RWPE2 (cell line): ENCODE results near the gene FTCDNL1.

ENCODE experiments used
- ATAC-seq: fragments of 200-7000 bp; cut with Tn5 transposase; 3 replicates; pipeline ENCODE4 v1.9.1; 2021; ENCODE audit warnings: low read depth
- DNase-seq: peaks from one replicate; pipeline ENCODE4 v3.0.0-alpha.2; 2020; ENCODE audit warnings: low spot score
- H3K27ac ChIP-seq: fragments of 450-650 bp; 2 replicates; pipeline ENCODE4 v1.5.1; 2017; ENCODE audit warnings: mild to moderate bottlenecking; ENCODE audit not compliant: poor library complexity, severe bottlenecking
- H3K27me3 ChIP-seq: fragments of 250-450 bp; sonication (Bioruptor Pico); 2 replicates; pipeline ENCODE4 v1.5.1; 2021; ENCODE audit warnings: mild to moderate bottlenecking, moderate library complexity; ENCODE audit not compliant: insufficient read depth, poor library complexity, severe bottlenecking
- H3K36me3 ChIP-seq: fragments of 250-450 bp; sonication (Bioruptor Pico); 2 replicates; pipeline ENCODE4 v1.5.1; 2020; ENCODE audit warnings: low read depth, mild to moderate bottlenecking, moderate library complexity
- H3K4me1 ChIP-seq: fragments of 250-450 bp; sonication (Bioruptor Pico); 2 replicates; pipeline ENCODE4 v1.5.1; 2021; ENCODE audit warnings: mild to moderate bottlenecking, moderate library complexity; ENCODE audit not compliant: insufficient read depth, poor library complexity, severe bottlenecking
- H3K4me3 ChIP-seq: fragments of 250-450 bp; sonication (Bioruptor Pico); 2 replicates; pipeline ENCODE4 v1.5.1; 2021; ENCODE audit warnings: mild to moderate bottlenecking, moderate library complexity; ENCODE audit not compliant: severe bottlenecking
- H3K9me3 ChIP-seq: fragments of 250-450 bp; sonication (Bioruptor Pico); 2 replicates; pipeline ENCODE4 v1.5.1; 2021; ENCODE audit warnings: mild to moderate bottlenecking, moderate library complexity; ENCODE audit not compliant: severe bottlenecking
- TF ChIP-seq, protein P1 (sequence below): fragments of 450-650 bp; IDR thresholded peaks from one replicate; pipeline ENCODE4 v1.5.1; 2017; ENCODE audit warnings: mild to moderate bottlenecking, moderate library complexity; ENCODE audit not compliant: poor library complexity, severe bottlenecking

FTCDNL1 gene

GRCh38 chr2:199770716-199771115, 80.3 kb downstream of the FTCDNL1 start:
- no peaks in the 10 kb centered on the region for H3K9me3 ChIP-seq
- H3K4me1 ChIP-seq: no peaks in the 10 kb centered on the region
- no peak for DNase-seq
- no peak overlapping the region for H3K27ac ChIP-seq
- no peaks in the 10 kb centered on the region for H3K27me3 ChIP-seq
- no peak for ATAC-seq
- TF ChIP-seq, protein P1, sequence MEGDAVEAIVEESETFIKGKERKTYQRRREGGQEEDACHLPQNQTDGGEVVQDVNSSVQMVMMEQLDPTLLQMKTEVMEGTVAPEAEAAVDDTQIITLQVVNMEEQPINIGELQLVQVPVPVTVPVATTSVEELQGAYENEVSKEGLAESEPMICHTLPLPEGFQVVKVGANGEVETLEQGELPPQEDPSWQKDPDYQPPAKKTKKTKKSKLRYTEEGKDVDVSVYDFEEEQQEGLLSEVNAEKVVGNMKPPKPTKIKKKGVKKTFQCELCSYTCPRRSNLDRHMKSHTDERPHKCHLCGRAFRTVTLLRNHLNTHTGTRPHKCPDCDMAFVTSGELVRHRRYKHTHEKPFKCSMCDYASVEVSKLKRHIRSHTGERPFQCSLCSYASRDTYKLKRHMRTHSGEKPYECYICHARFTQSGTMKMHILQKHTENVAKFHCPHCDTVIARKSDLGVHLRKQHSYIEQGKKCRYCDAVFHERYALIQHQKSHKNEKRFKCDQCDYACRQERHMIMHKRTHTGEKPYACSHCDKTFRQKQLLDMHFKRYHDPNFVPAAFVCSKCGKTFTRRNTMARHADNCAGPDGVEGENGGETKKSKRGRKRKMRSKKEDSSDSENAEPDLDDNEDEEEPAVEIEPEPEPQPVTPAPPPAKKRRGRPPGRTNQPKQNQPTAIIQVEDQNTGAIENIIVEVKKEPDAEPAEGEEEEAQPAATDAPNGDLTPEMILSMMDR: no peak
- no peaks in the 10 kb centered on the region for H3K36me3 ChIP-seq
- H3K4me3 ChIP-seq: no peak overlapping the region

- H3K27ac ChIP-seq: no peak overlapping the region
- TF ChIP-seq, protein P1: no peak
- no peaks in the 10 kb centered on the region for H3K36me3 ChIP-seq
- H3K27me3 ChIP-seq: no peaks in the 10 kb centered on the region
- no peaks in the 10 kb centered on the region for H3K9me3 ChIP-seq
- DNase-seq: no peak
- ATAC-seq: no peak
- H3K4me1 ChIP-seq: no peaks in the 10 kb centered on the region
- H3K4me3 ChIP-seq: no peak overlapping the region
Measured at GRCh38 chr2:199765646-199766045, 85.3 kb downstream of the FTCDNL1 start.

GRCh38 chr2:199764273-199764800, 86.7 kb downstream of the FTCDNL1 start:
- TF ChIP-seq, protein P1: no peak
- Histone ChIP-seq H3K4me3 (no peak overlapping the region), H3K27ac (no peak overlapping the region), H3K9me3 (no peaks in the 10 kb centered on the region), H3K4me1 (no peaks in the 10 kb centered on the region), H3K27me3 (no peaks in the 10 kb centered on the region), H3K36me3 (no peaks in the 10 kb centered on the region)
- no peak for ATAC-seq
- no peak for DNase-seq

DNA sequence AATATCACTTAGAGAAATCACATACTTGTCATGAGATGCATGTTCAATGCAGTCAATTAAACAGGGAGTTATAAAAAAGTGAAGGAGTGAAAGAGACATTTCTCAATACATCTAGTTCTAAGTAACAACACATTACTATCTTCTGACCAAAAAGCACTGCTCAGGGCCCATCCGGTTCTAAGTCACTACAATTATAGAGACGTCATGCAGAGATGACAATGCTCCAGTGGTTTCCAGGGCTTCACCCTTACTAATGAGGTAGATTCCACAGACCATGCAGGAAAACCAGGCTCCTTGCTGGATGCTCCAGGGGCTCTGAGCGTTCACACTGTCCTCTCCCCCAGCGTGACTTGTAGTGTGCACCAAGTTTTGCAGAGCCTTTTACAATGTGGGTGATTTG, 88.0 kb downstream of the FTCDNL1 start:
- no peak for ATAC-seq
- no peak for DNase-seq
- H3K27ac ChIP-seq: no peak overlapping the region
- H3K4me1 ChIP-seq: no peaks in the 10 kb centered on the region
- no peaks in the 10 kb centered on the region for H3K27me3 ChIP-seq
- TF ChIP-seq, protein P1: no peak
- H3K4me3 ChIP-seq: no peak overlapping the region
- no peaks in the 10 kb centered on the region for H3K9me3 ChIP-seq
- no peaks in the 10 kb centered on the region for H3K36me3 ChIP-seq

GRCh38 chr2:199760574-199760973, 90.4 kb downstream of the FTCDNL1 start:
- no peak for DNase-seq
- Histone ChIP-seq H3K27ac (no peak overlapping the region), H3K27me3 (no peaks in the 10 kb centered on the region), H3K4me3 (no peak overlapping the region), H3K36me3 (no peaks in the 10 kb centered on the region), H3K9me3 (no peaks in the 10 kb centered on the region), H3K4me1 (no peaks in the 10 kb centered on the region)
- TF ChIP-seq, protein P1: no peak
- ATAC-seq: no peak
